ENCODE results near the gene PTPN6. TPM values are rescaled to one million over a fixed set of nuclear protein-coding genes. Genes with fewer than 3 reads are reported as not detected.

PTPN6 gene
- total and polyA plus RNA-seq, 2 of the 4 experiments (the other 2 are of a cell fraction): under 0.01 to 0.14 TPM

DNA sequence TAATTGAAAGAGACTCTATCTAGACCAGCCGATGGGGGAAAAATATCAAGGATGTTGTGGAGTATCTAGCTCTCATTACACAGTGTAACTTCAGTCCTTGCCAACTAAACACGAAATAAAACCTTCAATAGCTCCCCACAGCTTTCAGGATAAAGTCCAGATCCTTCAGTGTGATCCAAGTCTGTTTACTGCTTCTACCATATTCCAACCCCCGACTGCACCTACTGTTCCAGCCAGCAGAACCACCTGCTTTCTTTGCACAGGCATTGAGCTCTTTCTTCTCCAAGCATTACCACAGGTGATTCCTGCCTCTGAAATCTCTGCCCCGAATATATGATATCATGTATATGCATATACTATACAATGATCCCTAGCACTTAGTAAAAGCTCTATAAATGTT lies 48.7 kb upstream of the PTPN6 start:
- WGBS, 2 experiments (ENCODE audit: extremely low coverage in 2 of 2, insufficient read length in 1 of 2): no CpG with 5 or more reads among the region's 4 CpGs
- Histone ChIP-seq H3K23ac (ENCODE audit: low read depth, low read length) (no peak overlapping the region), H4K20me1 (ENCODE audit: insufficient read depth, low read length) (no peaks in the 10 kb centered on the region), H4K91ac (ENCODE audit: insufficient read depth, low read depth, low read length) (no peak overlapping the region), H2AK9ac (replicated peaks; ENCODE audit: low read depth, low read length, poor library complexity) (no peak overlapping the region), H3K9ac (ENCODE audit: low read depth, low read length) (no peak overlapping the region), H4K8ac (ENCODE audit: low read depth in 2 of 2, low read length in 2 of 2) (no peak overlapping the region), H3K9me1 (ENCODE audit: insufficient read depth, low read length) (peaks cover 4% of the 10 kb centered on the region; the same call in 1 of the 2 replicates), H3K79me1 (ENCODE audit: low read depth in 1 of 2, low read length in 2 of 2) (no peaks in the 10 kb centered on the region; a peak in 1 of 4 replicates), H2AFZ (replicated peaks; ENCODE audit: low read length, poor library complexity) (no peak overlapping the region), H2BK20ac (ENCODE audit: low read depth, low read length) (no peak overlapping the region), H3K4me2 (ENCODE audit: low read depth, low read length) (no peak overlapping the region), H4K5ac (ENCODE audit: low read depth, low read length) (no peak overlapping the region), H2BK120ac (ENCODE audit: low read depth, low read length) (no peak overlapping the region), H2AK5ac (ENCODE audit: low read depth, low read length) (no peak overlapping the region), H3K4me3 (ENCODE audit: insufficient read depth, low read depth, low read length) (no peak overlapping the region), H3K4ac (ENCODE audit: low read depth, low read length) (no peak overlapping the region), H3K14ac (replicated peaks; ENCODE audit: low read depth, low read length) (no peak overlapping the region), H3K18ac (ENCODE audit: low read depth, low read length) (no peak overlapping the region), H3K27ac (ENCODE audit: insufficient read depth, low read length) (no peak overlapping the region), H3K36me3 (ENCODE audit: control insufficient read depth, insufficient read depth, low read length) (no peaks in the 10 kb centered on the region; the same call in 1 of the 2 replicates), H2BK15ac (ENCODE audit: low read depth, low read length) (no peak overlapping the region), H3K56ac (ENCODE audit: extremely low read depth, insufficient read depth, low read length) (no peak overlapping the region), H3K4me1 (ENCODE audit: control insufficient read depth, insufficient read depth, low read length) (peaks cover 3% of the 10 kb centered on the region; the same call in 1 of the 2 replicates), H2BK5ac (ENCODE audit: low read depth, low read length, poor library complexity, severe bottlenecking) (no peak overlapping the region), H3K27me3 (ENCODE audit: control insufficient read depth, insufficient read depth, low read length) (no peaks in the 10 kb centered on the region), H3K9me3 (ENCODE audit: control insufficient read depth, insufficient read depth, low read length) (no peaks in the 10 kb centered on the region)
- ChIA-PET POLR2A (ENCODE audit: unreplicated experiment) (no interaction called here), CTCF (interaction anchor here (2.3 kb wide), 1 partner anchor 11 kb away, joined by 9 read pairs; no protein-coding TSS in a partner anchor)
- in situ Hi-C loops (cut with MboI; ENCODE audit: low sequenced_read_pairs): no loop called here
- dilution Hi-C loops (cut with HindIII; ENCODE audit: low sequenced_read_pairs, unreplicated experiment): no loop called here
- BruUV-seq (replicated peaks): no TSS peak
- ATAC-seq (ENCODE audit: low read depth) (no peak), DNase-seq (no peak)
- intact Hi-C loops (cut with micrococcal nuclease): no loop called here
- no peak for TF ChIP-seq MAFK (IDR thresholded peaks at IDR 0.05; ENCODE audit: low read depth, low read length)
- no peak for TF ChIP-seq RAD21 (IDR thresholded peaks at IDR 0.05; ENCODE audit: low read length)
- TF ChIP-seq, protein P1, sequence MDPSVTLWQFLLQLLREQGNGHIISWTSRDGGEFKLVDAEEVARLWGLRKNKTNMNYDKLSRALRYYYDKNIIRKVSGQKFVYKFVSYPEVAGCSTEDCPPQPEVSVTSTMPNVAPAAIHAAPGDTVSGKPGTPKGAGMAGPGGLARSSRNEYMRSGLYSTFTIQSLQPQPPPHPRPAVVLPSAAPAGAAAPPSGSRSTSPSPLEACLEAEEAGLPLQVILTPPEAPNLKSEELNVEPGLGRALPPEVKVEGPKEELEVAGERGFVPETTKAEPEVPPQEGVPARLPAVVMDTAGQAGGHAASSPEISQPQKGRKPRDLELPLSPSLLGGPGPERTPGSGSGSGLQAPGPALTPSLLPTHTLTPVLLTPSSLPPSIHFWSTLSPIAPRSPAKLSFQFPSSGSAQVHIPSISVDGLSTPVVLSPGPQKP (IDR thresholded peaks at IDR 0.05; ENCODE audit: borderline replicate concordance, low read depth, low read length): no peak
- no peak for TF ChIP-seq NFE2L2 (IDR thresholded peaks at IDR 0.05; ENCODE audit: low read depth, low read length)
- TF ChIP-seq SMC3 (IDR thresholded peaks at IDR 0.05; ENCODE audit: low read depth, low read length): no peak
- TF ChIP-seq, protein P2, sequence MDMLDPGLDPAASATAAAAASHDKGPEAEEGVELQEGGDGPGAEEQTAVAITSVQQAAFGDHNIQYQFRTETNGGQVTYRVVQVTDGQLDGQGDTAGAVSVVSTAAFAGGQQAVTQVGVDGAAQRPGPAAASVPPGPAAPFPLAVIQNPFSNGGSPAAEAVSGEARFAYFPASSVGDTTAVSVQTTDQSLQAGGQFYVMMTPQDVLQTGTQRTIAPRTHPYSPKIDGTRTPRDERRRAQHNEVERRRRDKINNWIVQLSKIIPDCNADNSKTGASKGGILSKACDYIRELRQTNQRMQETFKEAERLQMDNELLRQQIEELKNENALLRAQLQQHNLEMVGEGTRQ (IDR thresholded peaks at IDR 0.05; ENCODE audit: low read depth, low read length): no peak
